SK-N-SH (cell line): Measurements from ENCODE around the gene TDRD10. TPM values are rescaled to one million over a fixed set of nuclear protein-coding genes. Genes with fewer than 3 reads are reported as not detected.

Experiments used
- CTCF ChIA-PET: fragments of 300-600, 350-600 bp; formaldehyde crosslinking; extraction: SDS; loops from one replicate; lab custom pipeline; 2021; lab: Yijun Ruan, JAX
- POLR2A ChIA-PET: fragments of 350-600 bp; sonication (Branson Sonifier 250); formaldehyde crosslinking; extraction: SDS; loops from one replicate; lab custom pipeline; 2020; ENCODE audit warnings: antibody characterized with exemption, inconsistent platforms; lab: Yijun Ruan, JAX
- DNase-seq: peaks from one replicate; pipeline ENCODE4 v3.0.0; 2012
- H2AFZ ChIP-seq: fragments of 200-600 bp; sonication (generic); 2 replicates; pipeline ENCODE4 v1.8.1; 2016; ENCODE audit warnings: antibody characterized with exemption, mild to moderate bottlenecking, low read depth
- H3F3A ChIP-seq: fragments of 200-600 bp; sonication (generic); replicated peaks from 2 replicates; pipeline ENCODE3; 2016; ENCODE audit warnings: antibody characterized with exemption, mild to moderate bottlenecking; ENCODE audit not compliant: insufficient read depth
- H3K27ac ChIP-seq, 2 experiments: fragments of 200-500 bp in 1 of 2; fragments of 200-600 bp in 1 of 2; sonication (Bioruptor generic) in 1 of 2; sonication (generic), shearing (Covaris generic) in 1 of 2; 2 replicates each; pipeline versions ENCODE4 v1.5.1 to v1.6.1; 2014 to 2016; ENCODE audit warnings: low read depth in 2 of 2, inconsistent platforms in 1 of 2, low read length in 1 of 2, mild to moderate bottlenecking in 1 of 2, mixed read lengths in 1 of 2
- H3K27me3 ChIP-seq: fragments of 200-600 bp; sonication (generic), shearing (Covaris generic); 2 replicates; pipeline ENCODE4 v1.6.1; 2016; ENCODE audit warnings: mixed run types; ENCODE audit not compliant: insufficient read depth
- H3K36me3 ChIP-seq, 2 experiments: fragments of 200-500 bp in 1 of 2; fragments of 200-600 bp in 1 of 2; sonication (Bioruptor generic) in 1 of 2; sonication (generic) in 1 of 2; replicated peaks in 1 of 2; 2 replicates each; pipeline versions ENCODE3 to v1.5.1; 2014 to 2016; ENCODE audit warnings: low read length in 1 of 2, mild to moderate bottlenecking in 1 of 2; ENCODE audit not compliant: insufficient read depth in 2 of 2, control insufficient read depth in 1 of 2
- H3K4me1 ChIP-seq, 2 experiments: fragments of 200-500 bp in 1 of 2; fragments of 200-600 bp in 1 of 2; sonication (Bioruptor generic) in 1 of 2; sonication (generic), shearing (Covaris generic) in 1 of 2; 2 replicates each; pipeline versions ENCODE4 v1.5.1 to v1.6.1; 2014 to 2016; ENCODE audit warnings: low read depth in 1 of 2, low read length in 1 of 2, mixed run types in 1 of 2; ENCODE audit not compliant: insufficient read depth in 2 of 2, control insufficient read depth in 1 of 2
- H3K4me2 ChIP-seq: fragments of 200-600 bp; sonication (generic), shearing (Covaris generic); 2 replicates; pipeline ENCODE4 v1.6.1; 2017; ENCODE audit warnings: mixed run types
- H3K4me3 ChIP-seq, 2 experiments: fragments of 200-500 bp in 1 of 2; fragments of 200-600 bp in 1 of 2; sonication (Bioruptor generic) in 1 of 2; sonication (generic), shearing (Covaris generic) in 1 of 2; 2 replicates each; pipeline versions ENCODE4 v1.5.1 to v1.8.1; 2014 to 2016; ENCODE audit warnings: low read depth in 2 of 2, inconsistent platforms in 1 of 2, low read length in 1 of 2, mild to moderate bottlenecking in 1 of 2, mixed read lengths in 1 of 2, moderate library complexity in 1 of 2
- H3K79me2 ChIP-seq: fragments of 200-600 bp; sonication (generic); 2 replicates; pipeline ENCODE4 v1.8.1; 2017; ENCODE audit warnings: mild to moderate bottlenecking; ENCODE audit not compliant: insufficient read depth
- H3K9ac ChIP-seq: fragments of 200-600 bp; sonication (generic); 2 replicates; pipeline ENCODE4 v1.6.1; 2017; ENCODE audit warnings: mixed run types
- H3K9me2 ChIP-seq: fragments of 200-600 bp; sonication (generic); 2 replicates; pipeline ENCODE4 v1.6.1; 2017; ENCODE audit warnings: mixed run types
- H3K9me3 ChIP-seq: fragments of 200-600 bp; sonication (generic); 2 replicates; pipeline ENCODE4 v1.6.1; 2017; ENCODE audit warnings: mixed run types, mild to moderate bottlenecking, moderate library complexity
- H4K20me1 ChIP-seq: fragments of 200-600 bp; sonication (generic); 2 replicates; pipeline ENCODE4 v1.6.1; 2017; ENCODE audit warnings: mild to moderate bottlenecking, mixed run types; ENCODE audit not compliant: insufficient read depth
- EZH2phosphoT487 ChIP-seq: fragments of 200-600 bp; sonication (generic); IDR thresholded peaks from 2 replicates; pipeline ENCODE4 v1.6.1; 2017; ENCODE audit warnings: low read depth, mixed run types, mild to moderate bottlenecking, antibody characterized with exemption, moderate library complexity, borderline replicate concordance
- FOXM1 ChIP-seq: IDR thresholded peaks from 2 replicates; pipeline ENCODE4 v1.4.0; 2012; ENCODE audit warnings: low read depth, mild to moderate bottlenecking
- GABPA ChIP-seq: IDR thresholded peaks from 2 replicates; pipeline ENCODE4 v1.4.0; 2012; ENCODE audit warnings: low read depth, mild to moderate bottlenecking
- GATA2 ChIP-seq: sonication (generic); formaldehyde crosslinking; IDR thresholded peaks from 2 replicates; pipeline ENCODE4 v1.5.0; 2020; ENCODE audit warnings: mild to moderate bottlenecking, missing genetic modification reagents
- JUND ChIP-seq: IDR thresholded peaks from 2 replicates; pipeline ENCODE4 v1.4.0; 2012
- MXI1 ChIP-seq: IDR thresholded peaks from 2 replicates; pipeline ENCODE4 v1.6.1; 2012; ENCODE audit warnings: mild to moderate bottlenecking, low read depth, low read length, improper control_type of control experiment
- NRF1 ChIP-seq: IDR thresholded peaks from 2 replicates; pipeline ENCODE4 v1.6.1; 2012; ENCODE audit warnings: low read depth, mild to moderate bottlenecking, low read length
- RAD21 ChIP-seq: IDR thresholded peaks from 2 replicates; pipeline ENCODE4 v1.6.1; 2012; ENCODE audit warnings: mild to moderate bottlenecking, low read length
- RCOR1 ChIP-seq: fragments of 150-350 bp; IDR thresholded peaks from 2 replicates; pipeline ENCODE4 v1.6.1; 2017; ENCODE audit warnings: antibody characterized with exemption, low read length
- RFX5 ChIP-seq: IDR thresholded peaks from 2 replicates; pipeline ENCODE4 v1.6.1; 2012; ENCODE audit warnings: mild to moderate bottlenecking, improper control_type of control experiment, low read length
- SIN3A ChIP-seq: IDR thresholded peaks from 2 replicates; pipeline ENCODE4 v1.6.1; 2012; ENCODE audit warnings: low read depth, mild to moderate bottlenecking, low read length, moderate library complexity, borderline replicate concordance
- TCF12 ChIP-seq: IDR thresholded peaks from 2 replicates; pipeline ENCODE4 v1.4.0; 2012
- YY1 ChIP-seq: IDR thresholded peaks from 2 replicates; pipeline ENCODE4 v1.4.0; 2012; ENCODE audit warnings: low read depth, mild to moderate bottlenecking
- WGBS: methylation state at CpG from one replicate; pipeline ENCODE4 v1.1.6; 2017; ENCODE audit warnings: low lambda C conversion rate; 5-methylcytosine and 5-hydroxymethylcytosine counted together
- polyA plus RNA-seq, 3 experiments: library from polyadenylated mRNA; depleted of rRNA; stranded (reverse); fragments of >200 nt; gene quantifications; 2 replicates each; pipeline ENCODE4 v1.2.3, GENCODE V29; 2012
- TF ChIP-seq, protein P1 (sequence below): fragments of 150-350 bp; IDR thresholded peaks from 2 replicates; pipeline ENCODE4 v1.6.1; 2017; ENCODE audit warnings: antibody characterized with exemption, low read length, low read depth, borderline replicate concordance
- TF ChIP-seq, protein P2 (sequence below): IDR thresholded peaks from 2 replicates; pipeline ENCODE4; 2012
- TF ChIP-seq, protein P3 (sequence below): fragments of 150-350 bp; IDR thresholded peaks from 2 replicates; pipeline ENCODE4 v1.6.1; 2016; ENCODE audit warnings: mild to moderate bottlenecking, low read depth, low read length
- TF ChIP-seq, protein P4 (sequence below): IDR thresholded peaks from 2 replicates; pipeline ENCODE4 v1.4.0; 2012; ENCODE audit warnings: low read depth

The TDRD10 gene
- polyA plus RNA-seq, 1 of the 3 experiments (the other 2 are of a cell fraction) = not detected

DNA sequence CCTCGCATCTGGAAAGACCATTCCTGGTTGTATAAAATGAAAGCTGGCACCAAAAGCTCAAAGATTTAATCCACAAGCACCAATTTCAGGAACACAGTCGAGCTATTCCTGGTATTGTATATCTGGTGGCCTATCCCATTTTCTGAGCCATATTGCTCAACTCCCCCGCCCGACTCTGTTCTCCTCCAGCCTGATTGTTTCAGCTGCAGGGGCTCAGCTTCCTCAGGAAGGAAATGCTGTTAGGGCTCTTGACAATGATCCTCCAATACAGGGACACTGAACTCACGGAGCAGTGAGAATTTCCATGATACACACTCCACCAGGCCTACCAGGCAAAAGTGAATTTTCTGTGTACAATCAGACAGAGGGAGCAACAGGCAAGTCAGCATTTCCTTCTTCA, 16.9 kb upstream of the TDRD10 start:
- CTCF ChIA-PET = interaction anchor here (1.1 to 9.8 kb wide), 2 partner anchors 10 to 63 kb away, joined by 3 to 187 read pairs; no protein-coding TSS in a partner anchor
- POLR2A ChIA-PET = no interaction called here
- 74% methylated on average over 5 of the region's 5 CpGs for WGBS

DNA sequence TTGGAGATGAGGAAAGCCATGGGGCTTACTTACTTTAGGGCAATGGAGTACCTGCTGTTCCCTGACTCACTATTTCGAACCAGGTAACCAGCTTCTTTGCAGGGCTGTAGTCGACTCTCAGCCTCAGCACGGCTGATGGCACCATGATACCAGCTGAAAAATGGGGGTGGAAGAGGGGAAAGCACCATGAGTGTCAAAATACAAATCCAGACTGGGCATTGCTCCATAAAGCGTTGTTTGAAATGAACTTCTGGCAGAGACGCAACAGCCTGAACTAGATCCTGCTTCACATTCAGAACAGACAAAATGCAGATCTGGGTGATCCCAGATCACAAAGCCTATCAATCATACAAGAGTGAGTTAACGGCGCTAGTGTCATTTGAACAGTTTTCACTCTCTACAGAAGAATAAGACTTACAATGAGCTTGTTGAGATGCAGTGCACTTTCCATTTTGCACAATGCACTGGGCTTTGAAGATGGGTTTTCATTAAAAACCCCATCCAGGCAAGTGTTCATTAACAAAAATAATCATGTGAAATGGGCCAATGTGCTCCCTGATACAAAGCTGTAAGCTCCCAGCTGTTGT, 16.0 kb upstream of the TDRD10 start:
- H3K27me3 ChIP-seq = peaks cover 13% of the 10 kb centered on the region; the same call in 1 of the 2 replicates
- ChIA-PET POLR2A (no interaction called here), CTCF (interaction anchor here (0.6 to 9.8 kb wide), 4 partner anchors 19 to 119 kb away, joined by 3 to 187 read pairs (median 4); no protein-coding TSS in a partner anchor)
- H3K9ac ChIP-seq = no peak overlapping the region
- no peaks in the 10 kb centered on the region for H3K36me3 ChIP-seq
- no peaks in the 10 kb centered on the region for H3K9me2 ChIP-seq
- H4K20me1 ChIP-seq = no peaks in the 10 kb centered on the region
- H3K4me1 ChIP-seq = peaks cover 0 to 7% of the 10 kb centered on the region in 2 experiments; a peak in 2 of 4 replicates
- no peak for DNase-seq
- H3K79me2 ChIP-seq = no peaks in the 10 kb centered on the region
- no peaks in the 10 kb centered on the region for H3K9me3 ChIP-seq
- no peak overlapping the region for H3K4me2 ChIP-seq
- WGBS = 89% methylated on average over 5 of the region's 7 CpGs
- no peak overlapping the region for H3K4me3 ChIP-seq
- no peaks in the 10 kb centered on the region for H3F3A ChIP-seq
- no peak overlapping the region for H2AFZ ChIP-seq
- H3K27ac ChIP-seq = no peak overlapping the region
- no peak for TF ChIP-seq FOXM1
- TF ChIP-seq, protein P1, sequence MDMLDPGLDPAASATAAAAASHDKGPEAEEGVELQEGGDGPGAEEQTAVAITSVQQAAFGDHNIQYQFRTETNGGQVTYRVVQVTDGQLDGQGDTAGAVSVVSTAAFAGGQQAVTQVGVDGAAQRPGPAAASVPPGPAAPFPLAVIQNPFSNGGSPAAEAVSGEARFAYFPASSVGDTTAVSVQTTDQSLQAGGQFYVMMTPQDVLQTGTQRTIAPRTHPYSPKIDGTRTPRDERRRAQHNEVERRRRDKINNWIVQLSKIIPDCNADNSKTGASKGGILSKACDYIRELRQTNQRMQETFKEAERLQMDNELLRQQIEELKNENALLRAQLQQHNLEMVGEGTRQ = no peak
- TF ChIP-seq, protein P2, sequence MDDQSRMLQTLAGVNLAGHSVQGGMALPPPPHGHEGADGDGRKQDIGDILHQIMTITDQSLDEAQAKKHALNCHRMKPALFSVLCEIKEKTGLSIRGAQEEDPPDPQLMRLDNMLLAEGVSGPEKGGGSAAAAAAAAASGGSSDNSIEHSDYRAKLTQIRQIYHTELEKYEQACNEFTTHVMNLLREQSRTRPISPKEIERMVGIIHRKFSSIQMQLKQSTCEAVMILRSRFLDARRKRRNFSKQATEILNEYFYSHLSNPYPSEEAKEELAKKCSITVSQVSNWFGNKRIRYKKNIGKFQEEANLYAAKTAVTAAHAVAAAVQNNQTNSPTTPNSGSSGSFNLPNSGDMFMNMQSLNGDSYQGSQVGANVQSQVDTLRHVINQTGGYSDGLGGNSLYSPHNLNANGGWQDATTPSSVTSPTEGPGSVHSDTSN = no peak
- TF ChIP-seq, protein P3, sequence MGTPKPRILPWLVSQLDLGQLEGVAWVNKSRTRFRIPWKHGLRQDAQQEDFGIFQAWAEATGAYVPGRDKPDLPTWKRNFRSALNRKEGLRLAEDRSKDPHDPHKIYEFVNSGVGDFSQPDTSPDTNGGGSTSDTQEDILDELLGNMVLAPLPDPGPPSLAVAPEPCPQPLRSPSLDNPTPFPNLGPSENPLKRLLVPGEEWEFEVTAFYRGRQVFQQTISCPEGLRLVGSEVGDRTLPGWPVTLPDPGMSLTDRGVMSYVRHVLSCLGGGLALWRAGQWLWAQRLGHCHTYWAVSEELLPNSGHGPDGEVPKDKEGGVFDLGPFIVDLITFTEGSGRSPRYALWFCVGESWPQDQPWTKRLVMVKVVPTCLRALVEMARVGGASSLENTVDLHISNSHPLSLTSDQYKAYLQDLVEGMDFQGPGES = no peak
- TF ChIP-seq GATA2 (CRISPR knock-in tag) = no peak
- no peak for TF ChIP-seq RCOR1
- TF ChIP-seq YY1 = no peak
- no peak for TF ChIP-seq RAD21
- TF ChIP-seq MXI1 = no peak
- TF ChIP-seq GABPA = no peak
- no peak for TF ChIP-seq SIN3A
- no peak for TF ChIP-seq JUND
- TF ChIP-seq, protein P4, sequence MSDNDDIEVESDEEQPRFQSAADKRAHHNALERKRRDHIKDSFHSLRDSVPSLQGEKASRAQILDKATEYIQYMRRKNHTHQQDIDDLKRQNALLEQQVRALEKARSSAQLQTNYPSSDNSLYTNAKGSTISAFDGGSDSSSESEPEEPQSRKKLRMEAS = no peak
- TF ChIP-seq TCF12 = no peak
- TF ChIP-seq NRF1 = no peak

More for the DNA sequence above, 16.9 kb upstream of the TDRD10 start:
- H3K27ac ChIP-seq = no peak overlapping the region
- H4K20me1 ChIP-seq = no peaks in the 10 kb centered on the region
- no peaks in the 10 kb centered on the region for H3K36me3 ChIP-seq
- H3K27me3 ChIP-seq = 0 out of 2 replicates have a peak, but pooled peaks cover 5% of the 10 kb centered on the region
- no peak overlapping the region for H3K9ac ChIP-seq
- H3K4me1 ChIP-seq = peaks cover 0 to 15% of the 10 kb centered on the region in 2 experiments; a peak in 2 of 4 replicates
- no peaks in the 10 kb centered on the region for H3K9me2 ChIP-seq
- TF ChIP-seq EZH2phosphoT487 (no peak), TCF12 (no peak), MXI1 (no peak), RFX5 (no peak)
- TF ChIP-seq, protein P3 = no peak
- TF ChIP-seq, protein P1 = no peak
- TF ChIP-seq, all 33 proteins: peak for 0
- no peaks in the 10 kb centered on the region for H3K79me2 ChIP-seq
- H3K9me3 ChIP-seq = no peaks in the 10 kb centered on the region
- H3K4me3 ChIP-seq = no peak overlapping the region
- no peaks in the 10 kb centered on the region for H3F3A ChIP-seq
- H2AFZ ChIP-seq = no peak overlapping the region
- DNase-seq = no peak
- H3K4me2 ChIP-seq = no peak overlapping the region
